ENCODE results near the gene NDUFB4.

GRCh38 chr3:120566243-120566975 is 29.7 kb upstream of the NDUFB4 start:
- TF ChIP-seq POLR2AphosphoS5 (IDR thresholded peaks at IDR 0.05) (no peak), REST (IDR thresholded peaks at IDR 0.05; ENCODE audit: borderline replicate concordance) (no peak), TAF1 (IDR thresholded peaks at IDR 0.05; ENCODE audit: low read depth) (no peak)
- TF ChIP-seq, protein P1, sequence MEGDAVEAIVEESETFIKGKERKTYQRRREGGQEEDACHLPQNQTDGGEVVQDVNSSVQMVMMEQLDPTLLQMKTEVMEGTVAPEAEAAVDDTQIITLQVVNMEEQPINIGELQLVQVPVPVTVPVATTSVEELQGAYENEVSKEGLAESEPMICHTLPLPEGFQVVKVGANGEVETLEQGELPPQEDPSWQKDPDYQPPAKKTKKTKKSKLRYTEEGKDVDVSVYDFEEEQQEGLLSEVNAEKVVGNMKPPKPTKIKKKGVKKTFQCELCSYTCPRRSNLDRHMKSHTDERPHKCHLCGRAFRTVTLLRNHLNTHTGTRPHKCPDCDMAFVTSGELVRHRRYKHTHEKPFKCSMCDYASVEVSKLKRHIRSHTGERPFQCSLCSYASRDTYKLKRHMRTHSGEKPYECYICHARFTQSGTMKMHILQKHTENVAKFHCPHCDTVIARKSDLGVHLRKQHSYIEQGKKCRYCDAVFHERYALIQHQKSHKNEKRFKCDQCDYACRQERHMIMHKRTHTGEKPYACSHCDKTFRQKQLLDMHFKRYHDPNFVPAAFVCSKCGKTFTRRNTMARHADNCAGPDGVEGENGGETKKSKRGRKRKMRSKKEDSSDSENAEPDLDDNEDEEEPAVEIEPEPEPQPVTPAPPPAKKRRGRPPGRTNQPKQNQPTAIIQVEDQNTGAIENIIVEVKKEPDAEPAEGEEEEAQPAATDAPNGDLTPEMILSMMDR (IDR thresholded peaks at IDR 0.05; ENCODE audit: poor library complexity, severe bottlenecking), result no peak
